Adrenal gland (tissue), 12 donors: ENCODE data around the gene SDR42E1. TPM values are rescaled to one million over a fixed set of nuclear protein-coding genes. Genes with fewer than 3 reads are reported as not detected.

Source experiments
- DNase-seq, 7 donors: peaks; one replicate each; pipeline ENCODE4 v3.0.0-alpha.2; 2019 to 2020
- H3K27ac ChIP-seq, 5 donors: fragments of 200-600 bp; sonication (generic) in 4 of 5; 1 replicate in 3 of 5; 2 replicates in 2 of 5; pipeline versions ENCODE4 v1.5.1 to v1.8.0; 2016 to 2020; ENCODE audit warnings: mild to moderate bottlenecking in 1 of 5
- H3K27me3 ChIP-seq: fragments of 200-600 bp; 2 replicates; pipeline ENCODE4 v1.8.0; 2021
- H3K36me3 ChIP-seq, 2 donors: fragments of 200-600 bp; replicated peaks in 1 of 2; 1 replicate in 1 of 2; 2 replicates in 1 of 2; pipeline versions ENCODE4 v1.5.1 to v1.8.0; 2018 to 2022
- H3K4me1 ChIP-seq, 2 donors: fragments of 200-600 bp; replicated peaks in 1 of 2; 1 replicate in 1 of 2; 2 replicates in 1 of 2; pipeline versions ENCODE4 v1.5.1 to v1.8.0; 2018 to 2021
- H3K4me3 ChIP-seq, 4 donors: fragments of 200-600 bp; sonication (generic) in 3 of 4; one replicate each; pipeline ENCODE4 v1.5.1; 2016 to 2018
- H3K9me3 ChIP-seq, 3 donors: fragments of 200-600 bp; sonication (generic) in 1 of 3; replicated peaks in 1 of 3; 1 replicate in 2 of 3; 2 replicates in 1 of 3; pipeline versions ENCODE4 v1.5.1 to v1.8.0; 2016 to 2021
- CTCF ChIP-seq, 6 experiments: fragments of 450-650 bp in 4 of 6; fragments of 200-600 bp in 2 of 6; sonication (generic) in 1 of 6; IDR thresholded peaks; 1 replicate in 5 of 6; 2 replicates in 1 of 6; pipeline versions ENCODE4 v1.5.1 to v1.8.0; 2016 to 2021; ENCODE audit warnings: antibody characterized with exemption in 6 of 6, mild to moderate bottlenecking in 2 of 6, moderate library complexity in 1 of 6
- POLR2A ChIP-seq, 2 donors: fragments of 450-650 bp; IDR thresholded peaks; one replicate each; pipeline ENCODE4 v1.6.1; 2017; ENCODE audit warnings: antibody characterized with exemption in 2 of 2, mild to moderate bottlenecking in 2 of 2, moderate library complexity in 1 of 2
- WGBS, 4 donors: extraction: QIAGEN DNeasy Blood & Tissue Kit in 2 of 4; methylation state at CpG; one replicate each; pipeline versions ENCODE4 v1.1.5 to v1.1.7; 2013 to 2017; 5-methylcytosine and 5-hydroxymethylcytosine counted together
- intact Hi-C, 2 donors: fragments of 100-400 bp; cut with DNase I; formaldehyde crosslinking; loops; one replicate each; pipeline versions ENCODE4 v1.14.1 to v1.15.0; 2022 to 2023
- polyA plus RNA-seq, 3 donors: library from polyadenylated mRNA; stranded (reverse); fragments of 200-250 nt in 2 of 3; fragments of 350-450 nt in 1 of 3; fragmentation: Illumina TruSeq in 1 of 3; extraction: RNeasy Lipid Tissue Mini Kit (QIAGEN cat#74804) in 1 of 3; gene quantifications; one replicate each; pipeline ENCODE4 v1.2.3, GENCODE V29; 2013 to 2014
- total RNA-seq, 9 donors: library from RNA; depleted of rRNA in 4 of 9; stranded (reverse); fragments of >200 nt in 4 of 9; fragments of 120-200 nt in 1 of 9; fragmentation: NEBNext Ultra II Directional in 1 of 9; extraction: Animal tissue kit (Norgen Biotek cat#: 25700) in 1 of 9; gene quantifications; one replicate each; pipeline versions ENCODE4 v1.1.0 to v1.2.4, GENCODE V29; 2013 to 2023
- donor health status: healthy with polysubstance abuse.
- donor health status: Bipolar disorder and iron deficiency.
- donor health status: DM: yes; HTN: yes; CAD: no.
- donor health status: DM: no; HTN: no; CAD: no.
- donor health status: DM: no; HTN: no; CAD: no.
- donor health status: DM: yes; HTN: yes; CAD: no.

The SDR42E1 gene
- total and polyA plus RNA-seq, 12 donors = 0.10 to 0.94 (median 0.28) TPM; not detected in 1

- Histone ChIP-seq H3K27ac (no peak overlapping the region), H3K36me3 (no peaks in the 10 kb centered on the region), H3K27me3 (no peaks in the 10 kb centered on the region), H3K4me3 (no peak overlapping the region), H3K4me1 (no peaks in the 10 kb centered on the region), H3K9me3 (no peaks in the 10 kb centered on the region)
- no peak for DNase-seq
- intact Hi-C loops = no loop called here
- 72 to 83% (median 78%) methylated on average over 3 of the region's 3 CpGs for WGBS, 4 donors
- TF ChIP-seq CTCF (IDR thresholded peaks at IDR 0.05) (no peak), POLR2A (IDR thresholded peaks at IDR 0.05) (no peak)
These were observed 29.0 kb upstream of the SDR42E1 start for GRCh38 chr16:82040296-82040695.

- TF ChIP-seq CTCF (IDR thresholded peaks at IDR 0.05) (no peak), POLR2A (IDR thresholded peaks at IDR 0.05) (no peak)
- Histone ChIP-seq H3K36me3 (no peaks in the 10 kb centered on the region), H3K27ac (no peak overlapping the region), H3K4me3 (no peak overlapping the region), H3K9me3 (no peaks in the 10 kb centered on the region), H3K4me1 (no peaks in the 10 kb centered on the region), H3K27me3 (no peaks in the 10 kb centered on the region)
- WGBS, 4 donors = 65 to 85% (median 76%) methylated on average over 2 of the region's 2 CpGs
- intact Hi-C loops = no loop called here
- no peak for DNase-seq
These were observed 26.4 kb upstream of the SDR42E1 start for GRCh38 chr16:82037666-82038065.

GRCh38 chr16:82037251-82037650 is 26.0 kb upstream of the SDR42E1 start:
- H3K4me1 ChIP-seq = no peaks in the 10 kb centered on the region
- H3K36me3 ChIP-seq = no peaks in the 10 kb centered on the region
- intact Hi-C loops = no loop called here
- 80 to 88% (median 84%) methylated on average over 4 of the region's 4 CpGs for WGBS, 4 donors
- no peak for DNase-seq
- no peak for TF ChIP-seq POLR2A (IDR thresholded peaks at IDR 0.05)
- no peak for TF ChIP-seq CTCF (IDR thresholded peaks at IDR 0.05)
- H3K9me3 ChIP-seq = no peaks in the 10 kb centered on the region
- no peak overlapping the region for H3K4me3 ChIP-seq
- H3K27me3 ChIP-seq = no peaks in the 10 kb centered on the region
- H3K27ac ChIP-seq = no peak overlapping the region

- WGBS, 4 donors = 78 to 84% (median 79%) methylated on average over 6 of the region's 6 CpGs
These were observed 23.8 kb upstream of the SDR42E1 start, which contains the start of gene HSD17B2 for GRCh38 chr16:82034981-82035612. HSD17B2 (plus strand) TSS chr16:82035253; CDS start chr16:82035425, 172 bp downstream.

More at GRCh38 chr16:82034981-82035612, 23.8 kb upstream of the SDR42E1 start, which contains the start of gene HSD17B2:
- no peak for DNase-seq
- Histone ChIP-seq H3K36me3 (no peaks in the 10 kb centered on the region), H3K27ac (no peak within 1 kb of the TSS), H3K9me3 (no peaks in the 10 kb centered on the region), H3K27me3 (no peaks in the 10 kb centered on the region), H3K4me1 (no peaks in the 10 kb centered on the region), H3K4me3 (no peak within 1 kb of the TSS)
- TF ChIP-seq CTCF (IDR thresholded peaks at IDR 0.05) (no peak), POLR2A (IDR thresholded peaks at IDR 0.05) (no peak)
- intact Hi-C loops = loop anchor here in 1 of 2 donors (5.0 kb wide), 1 partner anchor 197 kb away; no protein-coding TSS in a partner anchor
